DMS114 treated with DMSO at 0.1 percent for 48 hours (cell line): ENCODE measurements around the gene TGFB3.
"Not testable (repeated sequence)": the region's sequence is repeated elsewhere in the genome, so short reads cannot be mapped to it uniquely, and the experiment has no call there.

Experiments used
- DNase-seq: peaks from one replicate; lab custom pipeline; 2025; ENCODE audit not compliant: unreplicated experiment; lab: John Stamatoyannopoulos, UW

TGFB3 gene

GRCh38 chr14:75961662-75962061 is 20.1 kb downstream of the TGFB3 start:
- DNase-seq: no peak

- DNase-seq: no peak
Observed at GRCh38 chr14:75960231-75960630, 21.6 kb downstream of the TGFB3 start.

- DNase-seq: no peak
Observed at GRCh38 chr14:75959031-75959430, 22.8 kb downstream of the TGFB3 start.

GRCh38 chr14:75952489-75952888 is 29.3 kb downstream of the TGFB3 start:
- DNase-seq: no peak

- DNase-seq: no peak
Observed at GRCh38 chr14:75946785-75947184, 35.0 kb downstream of the TGFB3 start.

GRCh38 chr14:75944607-75945241 is 37.1 kb downstream of the TGFB3 start:
- no peak for DNase-seq

- DNase-seq: no peak
Observed at GRCh38 chr14:75941030-75941429, 40.8 kb downstream of the TGFB3 start.

GRCh38 chr14:75939200-75939599 is 42.6 kb downstream of the TGFB3 start:
- DNase-seq: no peak

GRCh38 chr14:75934998-75935628 is 46.7 kb downstream of the TGFB3 start:
- no peak for DNase-seq

GRCh38 chr14:75933712-75934296 is 48.0 kb downstream of the TGFB3 start:
- no peak for DNase-seq

- no peak for DNase-seq
Observed at GRCh38 chr14:75928690-75929181, 53.1 kb downstream of the TGFB3 start.

- no peak for DNase-seq
Observed at GRCh38 chr14:75927564-75928087, 54.2 kb downstream of the TGFB3 start.

- no peak for DNase-seq
Observed at GRCh38 chr14:75926431-75927115, 55.2 kb downstream of the TGFB3 start.

- DNase-seq: not testable (repeated sequence)
Observed at GRCh38 chr14:75925141-75925840, 56.5 kb downstream of the TGFB3 start.

GRCh38 chr14:75920421-75920820 is 61.4 kb downstream of the TGFB3 start:
- not testable (repeated sequence) for DNase-seq

- DNase-seq: no peak
Observed at GRCh38 chr14:75917946-75918335, 63.9 kb downstream of the TGFB3 start.

GRCh38 chr14:75917322-75917945 is 64.4 kb downstream of the TGFB3 start:
- no peak for DNase-seq

GRCh38 chr14:75915045-75915444 is 66.8 kb downstream of the TGFB3 start:
- DNase-seq: no peak

- no peak for DNase-seq
Observed at GRCh38 chr14:75913183-75913582, 68.6 kb downstream of the TGFB3 start.

- no peak for DNase-seq
Observed at GRCh38 chr14:75911883-75912282, 69.9 kb downstream of the TGFB3 start.
